ENCODE data around the gene HTR3C. TPM values are rescaled to one million over a fixed set of nuclear protein-coding genes. Genes with fewer than 3 reads are reported as not detected.

HTR3C gene
- total RNA-seq, 2 donors from 2014 or later, result not detected

GRCh38 chr3:184097556-184097955 is 44.7 kb downstream of the HTR3C start:
- Histone ChIP-seq H3K27me3 (replicated peaks; ENCODE audit: insufficient read depth) (no peaks in the 10 kb centered on the region), H3K36me3 (no peaks in the 10 kb centered on the region), H3K9me3 (peaks cover 1% of the 10 kb centered on the region), H3K4me1 (ENCODE audit: control insufficient read depth in 1 of 2, low read depth in 2 of 2) (no peaks in the 10 kb centered on the region), H3K4me3 (no peak overlapping the region), H3K27ac (no peak overlapping the region)
- DNase-seq (ENCODE audit: low spot score), result no peak
- no peak for TF ChIP-seq CTCF (IDR thresholded peaks at IDR 0.05)
- ATAC-seq (ENCODE audit: insufficient number of reproducible peaks, low FRiP score, low read depth), result no peak

GRCh38 chr3:184099806-184100686 is 47.2 kb downstream of the HTR3C start:
- no peak for DNase-seq (ENCODE audit: low spot score)
- H3K36me3 ChIP-seq, result no peaks in the 10 kb centered on the region
- no peak for ATAC-seq (ENCODE audit: insufficient number of reproducible peaks, low FRiP score, low read depth)
- no peaks in the 10 kb centered on the region for H3K9me3 ChIP-seq
- H3K27me3 ChIP-seq (replicated peaks; ENCODE audit: insufficient read depth), result no peaks in the 10 kb centered on the region
- H3K27ac ChIP-seq, result no peak overlapping the region
- no peaks in the 10 kb centered on the region for H3K4me1 ChIP-seq (ENCODE audit: control insufficient read depth in 1 of 2, low read depth in 2 of 2)
- no peak for TF ChIP-seq CTCF (IDR thresholded peaks at IDR 0.05)
- no peak overlapping the region for H3K4me3 ChIP-seq

Other genes with a start within 250 kb of the HTR3C start
- 1 to 10 TPM; 4.3 to 9.5 TPM for gene MAP6D1, start 227.5 kb upstream of the HTR3C start, total RNA-seq
- gene PARL, start 168.2 kb upstream of the HTR3C start, total RNA-seq, result 10 to 100 TPM; 36.4 to 44.5 TPM
- gene ABCC5, start 35.2 kb upstream of the HTR3C start, total RNA-seq, result 10 to 100 TPM; 20.8 to 26.2 TPM
- gene HTR3D, start 21.3 kb upstream of the HTR3C start, total RNA-seq, result not detected
- gene HTR3E, start 44.0 kb downstream of the HTR3C start, total RNA-seq, result not detected
- gene EIF2B5, start 82.3 kb downstream of the HTR3C start, total RNA-seq, result 10 to 100 TPM; 38.7 to 39.7 TPM
- 100 to 1,000 TPM in 1 of 2 donors, 10 to 100 TPM in 1; 50.5 to 102 TPM for gene DVL3, start 102.3 kb downstream of the HTR3C start, total RNA-seq
- 100 to 1,000 TPM; 194 to 203 TPM for gene AP2M1, start 121.8 kb downstream of the HTR3C start, total RNA-seq
- 10 to 100 TPM; 50.2 to 62.1 TPM for gene ABCF3, start 133.2 kb downstream of the HTR3C start, total RNA-seq
- not detected for gene VWA5B2, start 176.5 kb downstream of the HTR3C start, total RNA-seq
- 10 to 100 TPM; 52.0 to 55.0 TPM for gene ALG3, start 195.9 kb downstream of the HTR3C start, total RNA-seq
- gene EEF1AKMT4, start 196.6 kb downstream of the HTR3C start, total RNA-seq, result 1 to 10 TPM; 3.8 to 4.0 TPM
- gene CAMK2N2, start 208.5 kb downstream of the HTR3C start, total RNA-seq, result not detected
- gene ECE2, start 223.0 kb downstream of the HTR3C start, total RNA-seq, result not detected
- 100 to 1,000 TPM; 160 to 213 TPM for gene PSMD2, start 246.2 kb downstream of the HTR3C start, total RNA-seq

All from thoracic aorta (tissue), 2 donors.